Colonic mucosa (tissue), 4 donors: ENCODE measurements around the gene EEFSEC. TPM values are rescaled to one million over a fixed set of nuclear protein-coding genes. Genes with fewer than 3 reads are reported as not detected.

Experiments
- DNase-seq: peaks from one replicate; pipeline ENCODE4 v3.0.0-alpha.2; 2020
- H3K27ac ChIP-seq: fragments of 200-600 bp; one replicate; pipeline ENCODE4 v1.8.0; 2021
- H3K27me3 ChIP-seq: fragments of 200-600 bp; one replicate; pipeline ENCODE4 v1.8.0; 2021
- H3K36me3 ChIP-seq: fragments of 200-600 bp; one replicate; pipeline ENCODE4 v1.8.0; 2021
- H3K4me1 ChIP-seq: fragments of 200-600 bp; one replicate; pipeline ENCODE4 v1.8.0; 2021; ENCODE audit warnings: mild to moderate bottlenecking
- H3K4me3 ChIP-seq: fragments of 200-600 bp; one replicate; pipeline ENCODE4 v1.8.0; 2021
- H3K9ac ChIP-seq, 2 donors: one replicate each; pipeline ENCODE4 v1.7.0; 2013; ENCODE audit warnings: control low read depth in 2 of 2, low read depth in 2 of 2, low read length in 2 of 2
- H3K9me3 ChIP-seq: fragments of 200-600 bp; one replicate; pipeline ENCODE4 v1.8.0; 2021
- intact Hi-C: fragments of 100-400 bp; cut with DNase I; formaldehyde crosslinking; loops from one replicate; pipeline ENCODE4 v1.14.1; 2022
- total RNA-seq, 2 donors: library from RNA; stranded (reverse); fragmentation: NEBNext Ultra II Directional in 1 of 2; extraction: Animal tissue kit (Norgen Biotek cat#: 25700) in 1 of 2; gene quantifications; one replicate each; pipeline ENCODE4 v1.2.1, GENCODE V29; 2021
- TF ChIP-seq, protein P1 (sequence below): fragments of 200-600 bp; IDR thresholded peaks from one replicate; pipeline ENCODE4 v1.8.0; 2022; ENCODE audit warnings: antibody characterized with exemption, mild to moderate bottlenecking
- donor health status: healthy.
- donor health status: DM: no; HTN: no; CAD: no.
- donor health status: DM: no; HTN: no; CAD: no.

EEFSEC gene
- total RNA-seq, 2 donors from 2014 or later, result 8.6 to 16.6 TPM

DNA sequence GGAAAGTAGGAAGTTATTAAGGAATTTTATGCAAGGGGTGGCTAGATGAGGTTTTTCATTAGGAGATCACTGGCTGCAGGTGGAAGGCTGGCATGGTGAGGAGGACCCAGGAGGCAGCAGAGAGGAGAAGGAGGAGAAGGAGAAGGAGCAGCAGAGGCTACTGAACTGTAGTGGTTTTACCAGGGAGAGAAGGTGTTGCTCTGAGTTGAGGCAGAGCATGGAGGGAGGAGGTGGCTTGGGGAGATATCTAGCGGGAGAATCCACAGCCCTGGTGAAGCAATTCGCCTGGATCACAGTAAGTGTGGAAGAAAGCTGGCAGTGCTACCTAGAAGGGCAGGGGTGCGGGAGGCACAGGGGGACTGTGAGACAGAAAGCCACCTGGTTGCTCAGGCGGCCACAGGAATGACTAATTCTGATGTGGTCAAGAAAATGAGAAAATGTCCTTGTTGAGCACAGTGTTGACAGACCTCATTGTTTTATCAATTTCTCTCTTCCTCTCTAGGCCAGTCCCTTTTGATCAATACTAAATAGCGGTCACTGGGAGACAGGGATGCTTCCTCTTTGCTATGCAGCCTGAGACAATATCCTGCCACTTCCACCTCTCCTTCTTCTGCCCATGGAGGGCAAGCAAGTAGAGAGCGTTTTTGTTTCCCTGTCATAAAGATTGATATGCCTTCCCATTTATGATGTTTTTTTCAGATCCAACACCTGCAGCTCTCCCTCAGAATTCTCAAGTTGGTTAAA is 94.6 kb downstream of the EEFSEC start:
- Histone ChIP-seq H3K9ac (no peak overlapping the region), H3K27ac (no peak overlapping the region), H3K4me1 (no peaks in the 10 kb centered on the region), H3K36me3 (no peaks in the 10 kb centered on the region), H3K9me3 (no peaks in the 10 kb centered on the region), H3K27me3 (no peaks in the 10 kb centered on the region), H3K4me3 (no peak overlapping the region)
- DNase-seq, result no peak
- TF ChIP-seq, protein P1, sequence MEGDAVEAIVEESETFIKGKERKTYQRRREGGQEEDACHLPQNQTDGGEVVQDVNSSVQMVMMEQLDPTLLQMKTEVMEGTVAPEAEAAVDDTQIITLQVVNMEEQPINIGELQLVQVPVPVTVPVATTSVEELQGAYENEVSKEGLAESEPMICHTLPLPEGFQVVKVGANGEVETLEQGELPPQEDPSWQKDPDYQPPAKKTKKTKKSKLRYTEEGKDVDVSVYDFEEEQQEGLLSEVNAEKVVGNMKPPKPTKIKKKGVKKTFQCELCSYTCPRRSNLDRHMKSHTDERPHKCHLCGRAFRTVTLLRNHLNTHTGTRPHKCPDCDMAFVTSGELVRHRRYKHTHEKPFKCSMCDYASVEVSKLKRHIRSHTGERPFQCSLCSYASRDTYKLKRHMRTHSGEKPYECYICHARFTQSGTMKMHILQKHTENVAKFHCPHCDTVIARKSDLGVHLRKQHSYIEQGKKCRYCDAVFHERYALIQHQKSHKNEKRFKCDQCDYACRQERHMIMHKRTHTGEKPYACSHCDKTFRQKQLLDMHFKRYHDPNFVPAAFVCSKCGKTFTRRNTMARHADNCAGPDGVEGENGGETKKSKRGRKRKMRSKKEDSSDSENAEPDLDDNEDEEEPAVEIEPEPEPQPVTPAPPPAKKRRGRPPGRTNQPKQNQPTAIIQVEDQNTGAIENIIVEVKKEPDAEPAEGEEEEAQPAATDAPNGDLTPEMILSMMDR, result no peak
- intact Hi-C loops, result no loop called here

DNA sequence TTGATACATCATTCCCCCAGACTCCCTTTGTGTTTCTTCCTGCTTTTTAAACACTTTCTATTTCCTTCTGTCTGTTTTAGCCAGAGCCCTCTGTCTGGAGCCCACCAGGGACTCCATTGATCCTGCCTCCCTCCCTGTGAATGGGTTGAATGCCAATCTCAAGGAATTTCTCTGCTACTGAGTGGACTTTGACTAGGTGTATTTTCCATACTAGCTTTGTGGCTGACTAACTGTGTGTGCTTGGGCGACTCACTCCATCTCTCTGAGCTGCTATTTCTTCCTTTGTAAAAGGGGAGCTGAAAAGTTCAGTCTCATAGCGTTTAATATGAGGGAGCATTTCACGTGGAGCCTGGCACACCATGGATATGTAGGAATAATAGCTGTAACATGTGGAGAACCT is 98.8 kb downstream of the EEFSEC start:
- no peak overlapping the region for H3K9ac ChIP-seq
- H3K4me1 ChIP-seq, result no peaks in the 10 kb centered on the region
- H3K27me3 ChIP-seq, result no peaks in the 10 kb centered on the region
- TF ChIP-seq, protein P1, result no peak
- no peaks in the 10 kb centered on the region for H3K36me3 ChIP-seq
- no peaks in the 10 kb centered on the region for H3K9me3 ChIP-seq
- H3K27ac ChIP-seq, result no peak overlapping the region
- DNase-seq, result no peak
- H3K4me3 ChIP-seq, result no peak overlapping the region
- intact Hi-C loops, result no loop called here

DNA sequence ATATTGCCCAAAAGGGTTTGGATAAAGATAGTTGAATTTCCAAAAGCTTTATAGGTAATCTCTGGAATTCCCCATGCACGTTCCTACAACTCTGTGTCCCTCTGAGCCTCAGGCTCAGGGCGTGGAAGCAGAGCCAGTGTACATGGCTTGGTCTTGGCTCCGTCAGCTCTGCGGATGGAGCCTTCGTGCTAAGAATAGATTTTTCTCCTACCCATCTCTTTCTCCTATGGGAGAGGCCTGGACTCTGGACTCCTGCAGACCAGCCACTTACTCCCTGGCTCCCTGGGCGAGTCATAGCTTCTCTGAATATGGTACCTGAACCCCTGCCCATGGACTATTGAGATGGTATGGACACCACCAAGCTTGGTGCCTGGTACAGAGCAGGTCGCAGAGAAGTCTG is 99.9 kb downstream of the EEFSEC start:
- no peak overlapping the region for H3K9ac ChIP-seq
- H3K27ac ChIP-seq, result no peak overlapping the region
- no peak overlapping the region for H3K4me3 ChIP-seq
- H3K4me1 ChIP-seq, result no peaks in the 10 kb centered on the region
- intact Hi-C loops, result no loop called here
- TF ChIP-seq, protein P1, result no peak
- H3K27me3 ChIP-seq, result no peaks in the 10 kb centered on the region
- H3K36me3 ChIP-seq, result no peaks in the 10 kb centered on the region
- H3K9me3 ChIP-seq, result no peaks in the 10 kb centered on the region
- DNase-seq, result no peak

DNA sequence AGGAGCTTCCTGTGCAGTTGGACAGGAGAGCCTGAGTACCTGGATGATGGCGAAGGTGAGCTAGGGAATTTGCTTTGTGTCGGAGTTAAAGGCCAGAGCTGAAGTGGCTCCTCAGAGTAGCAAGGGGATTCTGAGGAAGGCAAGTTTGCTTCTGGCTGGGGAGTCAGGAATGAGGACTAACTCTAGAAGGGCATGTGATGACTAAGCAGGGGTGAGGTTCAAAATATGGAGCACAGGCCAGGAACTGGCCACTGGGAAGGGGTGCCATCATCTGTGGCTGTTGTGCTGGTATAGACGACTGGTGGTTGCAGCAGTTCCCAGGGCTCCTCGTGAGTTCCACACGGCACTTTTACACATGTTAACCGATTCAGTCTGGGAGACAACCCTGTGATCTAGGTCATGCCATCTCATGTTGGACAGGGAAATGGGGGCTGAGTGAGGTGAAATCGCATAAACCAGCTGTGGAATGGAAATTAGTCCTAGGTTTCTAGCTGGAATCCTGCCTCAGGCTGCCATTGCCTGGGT is 100.8 kb downstream of the EEFSEC start:
- intact Hi-C loops, result no loop called here
- H3K4me1 ChIP-seq, result no peaks in the 10 kb centered on the region

DNA sequence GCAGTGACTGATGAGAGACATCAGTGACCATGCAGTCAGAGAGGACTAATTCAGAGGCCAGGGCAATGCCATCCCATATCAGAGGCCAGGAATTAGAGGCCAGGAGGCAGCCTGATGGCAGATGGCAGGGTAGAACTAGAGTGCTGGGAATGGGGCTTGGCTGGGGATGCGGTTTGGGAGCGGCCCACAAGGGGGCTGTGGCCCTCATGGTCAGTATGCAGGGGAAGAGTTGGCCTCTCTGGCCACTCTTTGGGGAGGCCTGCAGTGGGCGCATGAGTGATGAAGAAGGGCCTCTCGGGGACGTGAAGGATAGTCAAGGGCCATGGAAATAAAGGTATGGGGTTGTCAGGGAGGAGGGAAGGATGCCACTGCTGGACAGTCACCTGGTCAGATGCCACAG is 101.7 kb downstream of the EEFSEC start:
- Histone ChIP-seq H3K36me3 (no peaks in the 10 kb centered on the region), H3K27me3 (no peaks in the 10 kb centered on the region), H3K9me3 (no peaks in the 10 kb centered on the region), H3K4me1 (no peaks in the 10 kb centered on the region), H3K4me3 (no peak overlapping the region), H3K9ac (no peak overlapping the region), H3K27ac (no peak overlapping the region)
- intact Hi-C loops, result no loop called here
- TF ChIP-seq, protein P1, result no peak
- DNase-seq, result no peak

More for the DNA sequence above, 100.8 kb downstream of the EEFSEC start:
- Histone ChIP-seq H3K36me3 (no peaks in the 10 kb centered on the region), H3K27me3 (no peaks in the 10 kb centered on the region), H3K9ac (no peak overlapping the region), H3K9me3 (no peaks in the 10 kb centered on the region), H3K4me3 (no peak overlapping the region), H3K27ac (no peak overlapping the region)
- TF ChIP-seq, protein P1, result no peak
- no peak for DNase-seq
